HG02571 (cell line): Measurements from ENCODE around the gene CST9.
"Not testable (repeated sequence)": the region's sequence is repeated elsewhere in the genome, so short reads cannot be mapped to it uniquely, and the experiment has no call there.

Source experiments
- ATAC-seq: cut with Tn5 transposase; IDR thresholded peaks from one replicate; pipeline ENCODE4 v1.9.1; 2021; ENCODE audit warnings: mild to moderate bottlenecking, moderate library complexity; ENCODE audit not compliant: unreplicated experiment

CST9 gene

GRCh38 chr20:23624324-23624691 is 18.6 kb upstream of the CST9 start:
- ATAC-seq: no peak

DNA sequence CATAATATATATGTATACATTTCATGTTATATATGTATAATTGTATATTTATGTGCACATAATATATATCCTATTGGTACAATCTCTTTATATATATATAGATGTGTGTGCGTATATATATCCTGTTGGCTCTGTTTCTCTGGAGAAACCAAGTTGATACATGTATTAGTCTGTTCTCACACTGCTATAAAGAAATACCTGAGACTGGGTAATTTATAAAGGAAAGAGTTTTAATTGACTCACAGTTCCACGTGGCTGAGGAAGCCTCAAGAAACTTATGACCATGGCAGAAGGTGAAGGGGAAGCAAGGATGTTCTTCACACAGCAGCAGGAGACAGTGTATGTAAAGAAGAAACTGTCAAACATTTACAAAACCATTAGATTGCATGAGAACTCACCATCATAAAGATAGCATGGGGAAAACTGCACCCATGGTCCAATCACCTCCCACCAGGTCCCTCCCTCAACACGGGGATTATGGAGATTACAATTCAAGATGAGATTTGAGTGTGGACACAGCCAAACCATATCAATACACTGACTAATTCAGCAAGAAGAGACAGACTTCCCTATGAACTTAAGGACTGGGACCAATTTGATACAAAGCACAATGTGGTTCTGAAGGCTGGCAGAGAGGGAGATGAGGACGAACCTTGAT is 18.1 kb upstream of the CST9 start:
- ATAC-seq: no peak

DNA sequence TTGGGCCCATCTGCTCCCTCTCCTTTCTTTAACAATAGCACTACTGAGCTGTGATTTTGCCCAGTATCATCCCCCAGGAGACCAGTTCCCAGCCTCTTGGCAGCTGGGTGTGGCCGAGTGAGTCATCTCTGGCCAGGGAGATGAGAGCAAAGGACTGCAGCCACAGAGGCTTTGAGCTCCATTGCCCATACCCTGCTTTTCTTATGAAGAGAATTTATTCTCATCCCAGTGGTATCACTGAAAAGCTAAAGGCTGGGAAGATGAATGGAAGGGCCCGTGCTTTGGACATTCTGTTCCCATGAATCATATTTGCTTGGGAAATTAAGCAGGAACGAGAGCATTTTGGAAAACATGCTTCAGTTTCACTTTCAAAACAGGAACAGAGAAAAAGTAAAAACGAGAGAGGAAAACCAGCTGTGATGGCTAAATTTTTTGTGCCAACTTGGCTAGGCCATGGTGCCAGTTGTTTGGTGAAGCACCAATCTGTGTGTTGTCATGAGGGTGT is 17.2 kb upstream of the CST9 start:
- ATAC-seq: no peak

- not testable (repeated sequence) for ATAC-seq
Measured at GRCh38 chr20:23622401-23622800, 16.7 kb upstream of the CST9 start.

DNA sequence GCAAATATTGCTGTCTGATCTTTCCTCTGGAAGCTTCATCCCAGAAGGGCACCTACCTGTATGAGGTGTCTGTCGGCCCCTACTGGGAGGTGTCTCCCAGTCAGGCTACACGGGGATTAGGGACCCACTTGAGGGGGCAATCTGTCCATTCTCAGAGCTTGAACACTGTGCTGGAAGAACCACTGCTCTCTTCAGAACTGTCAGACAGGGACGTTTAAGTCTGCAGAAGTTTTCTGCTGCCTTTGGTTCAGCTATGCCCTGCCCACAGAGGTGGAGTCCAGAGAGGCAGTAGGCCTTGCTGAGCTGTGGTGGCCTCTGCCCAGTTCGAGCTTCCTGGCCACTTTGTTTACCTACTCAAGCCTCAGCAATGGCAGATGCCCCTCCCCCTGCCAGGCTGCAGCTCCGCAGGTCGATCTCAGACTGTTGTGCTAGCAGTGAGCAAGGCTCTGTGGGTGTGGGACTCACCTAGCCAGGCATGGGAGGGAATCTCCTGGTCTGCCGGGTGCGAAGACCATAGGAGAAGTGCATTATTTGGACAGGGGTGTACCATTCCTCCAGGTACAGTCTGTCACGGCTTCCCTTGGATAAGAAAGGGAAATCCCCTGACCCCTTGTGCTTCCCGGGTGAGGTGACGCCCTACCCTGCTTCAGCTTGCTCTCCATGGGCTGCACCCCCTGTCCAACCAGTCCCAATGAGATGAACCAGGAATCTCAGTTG is 15.1 kb upstream of the CST9 start:
- not testable (repeated sequence) for ATAC-seq

DNA sequence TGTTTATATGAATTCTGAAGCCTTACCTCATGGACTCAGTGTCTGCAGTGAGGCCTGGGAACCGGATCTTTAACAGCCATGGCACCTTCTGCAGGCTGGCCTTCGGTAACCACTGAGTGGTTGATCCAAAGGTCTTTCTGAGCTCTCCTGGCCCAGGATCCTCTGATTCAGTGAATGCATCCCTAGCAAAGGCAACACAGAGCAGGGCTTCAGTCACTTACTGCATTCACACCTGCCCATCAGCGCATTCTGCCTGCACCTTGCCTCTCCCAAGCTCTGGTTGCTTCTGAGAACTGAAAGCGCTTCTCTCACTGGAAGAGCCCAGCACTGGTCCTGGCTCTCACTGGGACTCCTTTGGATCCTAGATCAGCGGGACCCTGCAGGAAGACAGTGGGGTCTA is 8.4 kb upstream of the CST9 start:
- no peak for ATAC-seq

DNA sequence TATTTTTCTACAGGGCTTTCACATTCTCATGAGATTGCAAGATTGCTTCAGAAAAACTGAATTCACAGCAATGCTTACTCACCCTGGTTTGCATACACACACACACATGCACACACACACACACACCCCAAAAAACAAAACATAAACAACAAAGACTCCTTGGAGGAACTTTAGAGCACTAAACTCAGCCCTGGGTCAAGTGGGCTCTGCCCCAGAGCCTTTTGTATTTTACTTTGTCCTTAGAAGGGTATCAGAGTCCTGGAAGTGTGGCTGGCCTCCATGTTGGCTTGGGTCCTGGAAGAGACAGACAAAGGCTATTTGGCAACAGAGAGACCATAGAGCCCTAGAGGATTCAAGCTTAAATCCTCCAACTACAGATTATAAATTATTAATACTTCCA is 8.0 kb upstream of the CST9 start:
- no peak for ATAC-seq

DNA sequence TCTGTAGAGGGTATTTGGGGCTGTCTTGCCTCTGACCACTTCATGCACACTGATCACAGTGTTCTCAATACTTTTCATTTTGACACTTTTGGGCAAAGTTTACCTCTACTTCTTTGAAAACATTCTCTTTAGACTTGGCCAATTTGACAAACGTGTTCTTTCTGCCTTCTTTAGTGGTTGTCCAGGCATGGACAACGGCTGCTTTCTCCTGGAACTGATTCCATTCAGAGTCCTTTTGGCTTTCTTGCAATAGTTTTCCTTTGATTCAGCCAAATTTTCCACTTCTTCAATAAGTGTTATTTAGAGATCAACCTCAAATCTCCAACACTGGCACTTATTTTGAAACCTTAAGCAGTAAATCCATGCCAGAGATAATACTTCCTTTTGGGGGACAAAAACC is 6.7 kb upstream of the CST9 start:
- ATAC-seq: no peak

- ATAC-seq: no peak
Measured at GRCh38 chr20:23609486-23610109, 3.9 kb upstream of the CST9 start.

DNA sequence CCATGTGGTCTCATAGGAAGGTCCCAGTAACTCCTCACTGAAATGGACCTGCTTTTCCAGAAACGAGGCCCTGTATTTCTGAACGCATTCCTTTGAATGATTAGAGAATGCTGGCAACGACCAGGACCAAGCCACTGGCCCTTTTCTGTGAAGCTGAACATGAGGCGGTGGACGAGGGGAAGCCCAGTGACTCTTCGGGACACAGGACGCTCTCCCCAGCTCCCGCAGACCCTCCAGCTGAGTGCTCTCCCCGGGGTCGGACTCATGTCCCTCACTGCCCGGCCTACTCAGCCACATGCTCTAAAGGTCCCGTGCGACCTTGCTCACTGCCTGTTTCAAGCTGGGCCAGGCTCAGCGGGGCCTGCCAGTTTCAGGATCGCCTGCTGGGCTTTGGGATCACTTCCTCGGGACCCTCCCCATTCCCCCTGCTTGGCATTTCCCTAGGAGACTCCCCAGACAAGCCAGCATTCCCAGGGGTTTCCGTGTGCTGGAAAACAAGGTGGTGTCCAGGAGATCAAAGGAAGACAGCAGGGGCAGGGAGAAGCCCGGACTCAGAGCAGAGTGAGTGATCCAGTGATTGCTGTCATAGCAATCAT is 2.6 kb upstream of the CST9 start:
- ATAC-seq: no peak

- ATAC-seq: no peak
Measured at GRCh38 chr20:23607497-23608245, 2.0 kb upstream of the CST9 start.

GRCh38 chr20:23606652-23607049 is 934 bp upstream of the CST9 start:
- peak; percentile 84 for ATAC-seq

GRCh38 chr20:23604306-23604705 is 1.4 kb downstream of the CST9 start:
- no peak for ATAC-seq

- ATAC-seq: no peak
Measured at GRCh38 chr20:23603321-23603720, 2.4 kb downstream of the CST9 start.

DNA sequence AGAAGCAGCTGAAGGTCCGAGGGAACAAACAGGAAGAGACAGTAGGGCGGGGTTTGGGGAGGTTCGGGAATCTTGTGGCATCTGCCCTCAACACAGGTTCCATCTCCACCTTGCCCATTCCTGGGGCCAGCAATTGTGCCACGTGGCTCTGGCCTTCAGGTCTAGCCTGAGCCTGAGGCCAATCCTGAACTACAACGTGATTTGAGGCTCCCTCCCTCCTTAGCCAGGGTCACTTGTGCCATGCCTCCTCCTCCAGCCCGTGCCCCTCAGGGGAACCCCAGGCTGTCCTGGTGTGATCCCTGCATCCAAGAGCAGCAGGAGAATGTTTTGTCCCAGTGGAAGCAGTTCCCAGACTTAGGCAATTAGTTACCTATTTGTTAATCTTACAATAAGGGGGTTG is 3.0 kb downstream of the CST9 start:
- no peak for ATAC-seq

DNA sequence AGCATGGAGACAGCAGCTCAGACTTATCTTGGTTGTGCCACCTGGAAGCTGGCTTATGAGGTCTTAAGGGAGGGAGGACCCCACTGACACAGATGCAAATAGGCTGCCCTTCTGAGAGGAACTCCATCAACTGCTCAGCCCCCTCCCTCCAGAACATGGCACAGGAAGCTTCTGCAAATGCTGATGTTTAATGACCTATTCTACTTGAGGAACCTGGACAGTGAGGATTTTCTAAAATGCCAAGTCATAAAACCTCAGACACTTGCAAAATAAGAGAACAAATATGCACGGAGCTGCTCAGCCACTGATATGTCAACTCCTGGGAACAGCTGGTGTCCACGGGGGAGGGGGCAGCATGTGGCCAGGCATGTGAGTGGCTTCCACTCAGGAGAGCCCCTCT is 3.5 kb downstream of the CST9 start:
- ATAC-seq: no peak

GRCh38 chr20:23601715-23602114 is 4.0 kb downstream of the CST9 start:
- no peak for ATAC-seq

DNA sequence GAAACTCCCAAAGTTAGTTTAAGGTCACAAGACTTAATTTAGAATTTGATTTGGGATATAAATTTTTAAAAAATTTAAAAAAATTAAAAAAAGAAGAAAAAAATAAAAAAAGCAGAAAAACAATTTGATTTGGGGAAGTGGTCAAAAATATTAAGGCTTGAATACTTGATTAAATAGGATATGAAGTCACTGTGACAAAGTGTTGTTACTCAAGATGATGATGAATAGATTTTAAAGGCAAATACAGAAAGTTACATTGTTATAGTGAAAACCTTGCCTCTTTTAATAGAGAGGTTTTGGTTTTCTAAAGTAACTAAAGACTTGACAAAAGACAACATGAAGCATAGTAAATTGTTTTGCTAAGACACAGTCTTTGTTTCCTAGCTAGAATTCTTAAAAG is 7.2 kb downstream of the CST9 start:
- ATAC-seq: no peak

DNA sequence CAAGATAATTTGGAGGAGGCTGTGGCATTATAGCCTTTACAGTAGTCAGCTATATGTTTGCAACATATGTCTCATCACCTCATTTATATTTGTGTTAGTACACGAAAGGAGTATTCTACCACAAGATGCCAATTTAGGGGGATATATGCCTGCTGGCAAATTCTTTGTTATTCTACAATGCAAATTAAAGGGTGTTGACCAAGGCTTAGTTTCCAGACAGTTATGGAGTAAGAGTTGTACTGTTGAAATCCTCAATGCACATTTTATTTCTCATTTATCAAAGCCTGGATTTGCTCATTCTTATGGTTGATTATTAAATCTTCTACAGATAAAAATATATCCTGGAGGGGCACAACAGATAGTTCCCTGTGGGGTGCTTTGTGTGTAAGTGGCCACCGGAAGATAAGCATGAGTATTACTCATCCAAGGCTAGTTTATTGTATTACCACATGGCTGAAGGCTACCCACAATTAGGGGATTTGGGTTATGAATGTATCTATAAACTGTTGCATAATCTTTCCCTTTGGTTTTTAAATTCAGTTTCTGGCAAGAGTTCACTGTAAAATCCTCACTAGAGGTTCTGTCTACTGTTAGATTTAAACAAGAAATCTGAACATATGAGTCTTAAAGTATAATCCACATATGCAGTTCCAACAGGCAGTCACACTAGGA is 9.0 kb downstream of the CST9 start:
- no peak for ATAC-seq

DNA sequence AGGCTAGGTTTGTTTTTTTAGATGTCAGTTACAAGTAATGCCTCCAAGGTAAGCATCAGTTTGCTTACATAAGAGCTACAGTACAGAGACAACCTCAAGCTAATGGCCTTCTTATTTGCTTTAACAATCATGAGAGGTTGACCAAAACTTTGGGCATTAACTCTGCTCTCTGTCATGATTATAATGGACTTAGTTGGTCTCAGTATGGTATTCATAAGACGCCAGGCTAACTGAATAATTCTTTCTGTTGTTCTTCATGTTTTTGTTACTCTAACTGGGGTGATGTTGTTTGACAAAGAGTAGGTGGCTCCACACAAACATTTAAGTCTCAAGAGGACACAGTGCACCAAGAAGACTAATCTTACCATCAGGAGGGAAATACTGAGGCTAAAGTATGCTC is 9.8 kb downstream of the CST9 start:
- ATAC-seq: no peak
